ENCODE measurements around the gene NBPF19. TPM values are rescaled to one million over a fixed set of nuclear protein-coding genes. Genes with fewer than 3 reads are reported as not detected.
"Not testable (repeated sequence)": the region's sequence is repeated elsewhere in the genome, so short reads cannot be mapped to it uniquely, and the experiment has no call there.

The NBPF19 gene
- total RNA-seq, 1 experiment from 2014 or later: 14.1 TPM

- H3K4me1 ChIP-seq (ENCODE audit: insufficient read depth, low read length, poor library complexity, severe bottlenecking); DNase-seq (ENCODE audit: low spot score); H3K27ac ChIP-seq (ENCODE audit: low read depth, low read length, poor library complexity, severe bottlenecking); POLR2A ChIA-PET (ENCODE audit: low non-redundant PET); H3K4me3 ChIP-seq (ENCODE audit: low read depth, low read length, poor library complexity, severe bottlenecking); intact Hi-C loops (cut with micrococcal nuclease; ENCODE audit: unreplicated experiment); H3K27me3 ChIP-seq (replicated peaks; ENCODE audit: insufficient read depth, low read depth, low read length, poor library complexity); H3K36me3 ChIP-seq (ENCODE audit: insufficient read depth, low read length, poor library complexity, severe bottlenecking); CTCF ChIA-PET; H3K9me3 ChIP-seq (ENCODE audit: low read depth, low read length, poor library complexity, severe bottlenecking); BruUV-seq (replicated peaks): not testable (repeated sequence)
These were observed 97.9 kb downstream of the NBPF19 start for GRCh38 chr1:149572763-149573162.

GRCh38 chr1:149585592-149585991, 110.7 kb downstream of the NBPF19 start:
- DNase-seq (ENCODE audit: low spot score); POLR2A ChIA-PET (ENCODE audit: low non-redundant PET): not testable (repeated sequence)

More at GRCh38 chr1:149585592-149585991, 110.7 kb downstream of the NBPF19 start:
- H3K9me3 ChIP-seq (ENCODE audit: low read depth, low read length, poor library complexity, severe bottlenecking); H3K27ac ChIP-seq (ENCODE audit: low read depth, low read length, poor library complexity, severe bottlenecking); H3K36me3 ChIP-seq (ENCODE audit: insufficient read depth, low read length, poor library complexity, severe bottlenecking); intact Hi-C loops (cut with micrococcal nuclease; ENCODE audit: unreplicated experiment); H3K4me1 ChIP-seq (ENCODE audit: insufficient read depth, low read length, poor library complexity, severe bottlenecking); H3K27me3 ChIP-seq (replicated peaks; ENCODE audit: insufficient read depth, low read depth, low read length, poor library complexity); H3K4me3 ChIP-seq (ENCODE audit: low read depth, low read length, poor library complexity, severe bottlenecking); BruUV-seq (replicated peaks); CTCF ChIA-PET: not testable (repeated sequence)

Other genes with a start within 250 kb of the NBPF19 start
- gene PPIAL4C, start 108.8 kb downstream of the NBPF19 start, total RNA-seq (2021): not detected in 2 replicates

Data from A673 (cell line).